DND-41 (cell line): ENCODE data around the gene RPS23.

Experiments
- CTCF ChIP-seq: IDR thresholded peaks from 2 replicates; pipeline ENCODE4 v1.5.1; 2012; ENCODE audit warnings: borderline replicate concordance, low read length, moderate library complexity, mild to moderate bottlenecking; ENCODE audit not compliant: poor library complexity, severe bottlenecking; ENCODE audit errors: extremely low read depth
- EZH2 ChIP-seq: IDR thresholded peaks from 3 replicates; pipeline ENCODE4 v1.6.1; 2012; ENCODE audit warnings: borderline replicate concordance, low read depth, mild to moderate bottlenecking, moderate library complexity, low read length, inconsistent platforms; ENCODE audit not compliant: severe bottlenecking

DNA sequence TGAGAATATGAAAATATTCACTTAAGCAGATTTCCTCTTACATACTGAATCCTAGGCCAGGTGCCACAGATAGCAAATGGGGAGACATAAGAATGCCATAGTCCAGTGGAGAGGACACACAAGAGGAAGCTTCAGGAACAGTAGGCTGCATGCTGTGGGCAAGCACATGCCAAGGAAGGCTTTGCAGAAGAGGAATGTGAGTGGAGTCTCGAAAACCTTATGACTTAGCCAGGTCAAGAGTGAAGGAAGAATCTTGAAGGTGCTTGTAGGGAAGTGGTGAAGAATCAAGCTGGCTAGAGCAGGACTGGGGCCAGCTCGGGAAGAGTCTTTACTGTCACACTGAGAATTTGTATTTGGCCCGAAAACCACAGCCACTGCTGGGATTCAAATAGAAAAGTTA, 20.4 kb downstream of the RPS23 start:
- TF ChIP-seq CTCF (no peak), EZH2 (no peak)
